GM23248 (cell line): ENCODE results near the gene RIPOR3. TPM values are rescaled to one million over a fixed set of nuclear protein-coding genes. Genes with fewer than 3 reads are reported as not detected.

ENCODE experiments used
- DNase-seq: peaks from one replicate; pipeline ENCODE4 v3.0.0-alpha.2; 2015
- H2AFZ ChIP-seq: fragments of 200-600 bp; sonication (generic); 2 replicates; pipeline ENCODE4 v1.6.1; 2016; ENCODE audit warnings: antibody characterized with exemption
- H3F3A ChIP-seq: fragments of 200-600 bp; sonication (generic); 2 replicates; pipeline ENCODE4 v1.6.1; 2016; ENCODE audit warnings: mild to moderate bottlenecking, antibody characterized with exemption, mixed run types; ENCODE audit not compliant: insufficient read depth
- H3K27ac ChIP-seq: fragments of 200-600 bp; sonication (generic); 2 replicates; pipeline ENCODE4 v1.5.1; 2016; ENCODE audit warnings: mild to moderate bottlenecking
- H3K27me3 ChIP-seq: fragments of 200-600 bp; sonication (generic); replicated peaks from 2 replicates; pipeline ENCODE4 v1.6.1; 2016; ENCODE audit warnings: mild to moderate bottlenecking; ENCODE audit not compliant: insufficient read depth
- H3K36me3 ChIP-seq: fragments of 200-600 bp; sonication (generic); 2 replicates; pipeline ENCODE4 v1.6.1; 2016; ENCODE audit warnings: low read depth, mild to moderate bottlenecking
- H3K4me1 ChIP-seq: fragments of 200-600 bp; sonication (generic); 2 replicates; pipeline ENCODE4 v1.6.1; 2016; ENCODE audit warnings: mild to moderate bottlenecking; ENCODE audit not compliant: insufficient read depth
- H3K4me2 ChIP-seq: fragments of 200-600 bp; sonication (generic); one replicate; pipeline ENCODE4 v1.6.1; 2016; ENCODE audit warnings: mild to moderate bottlenecking; ENCODE audit not compliant: unreplicated experiment
- H3K4me3 ChIP-seq: fragments of 200-600 bp; sonication (generic); 2 replicates; pipeline ENCODE4 v1.5.1; 2016; ENCODE audit warnings: mild to moderate bottlenecking
- H3K79me2 ChIP-seq: fragments of 200-600 bp; sonication (generic); 2 replicates; pipeline ENCODE4 v1.6.1; 2016; ENCODE audit warnings: mild to moderate bottlenecking; ENCODE audit not compliant: insufficient read depth
- H3K9ac ChIP-seq: fragments of 200-600 bp; sonication (generic); 2 replicates; pipeline ENCODE4 v1.6.1; 2016; ENCODE audit warnings: mild to moderate bottlenecking
- H3K9me2 ChIP-seq: fragments of 200-600 bp; sonication (generic); 2 replicates; pipeline ENCODE4 v1.6.1; 2016; ENCODE audit warnings: mixed run types, mild to moderate bottlenecking, moderate library complexity; ENCODE audit not compliant: insufficient read depth
- H3K9me3 ChIP-seq: fragments of 200-600 bp; sonication (generic); one replicate; pipeline ENCODE4 v1.6.1; 2017; ENCODE audit warnings: low read depth
- H4K20me1 ChIP-seq: fragments of 200-600 bp; sonication (generic); 2 replicates; pipeline ENCODE4 v1.6.0; 2016; ENCODE audit not compliant: insufficient read depth
- EZH2 ChIP-seq: fragments of 200-600 bp; sonication (generic); IDR thresholded peaks from 2 replicates; pipeline ENCODE4 v1.6.1; 2018; ENCODE audit warnings: antibody characterized with exemption, mild to moderate bottlenecking; ENCODE audit not compliant: insufficient read depth, poor library complexity, severe bottlenecking
- EZH2phosphoT487 ChIP-seq: fragments of 200-600 bp; sonication (generic); IDR thresholded peaks from 2 replicates; pipeline ENCODE4 v1.6.1; 2018; ENCODE audit warnings: antibody characterized with exemption, moderate library complexity, mild to moderate bottlenecking, low read depth; ENCODE audit not compliant: insufficient read depth
- WGBS, 2 experiments: methylation state at CpG; one replicate each; pipeline ENCODE4 v1.1.6; 2015 to 2017; ENCODE audit warnings: low lambda C conversion rate in 2 of 2, low coverage in 1 of 2; ENCODE audit errors: missing lambda C conversion rate in 2 of 2; 5-methylcytosine and 5-hydroxymethylcytosine counted together
- in situ Hi-C: fragments of 300-500 bp; cut with MboI; formaldehyde crosslinking; loops from 2 replicates; pipeline ENCODE4 v1.15.0; 2020
- polyA plus RNA-seq: library from polyadenylated mRNA; unstranded; fragments of >200 nt; fragmentation: Nextera tagmentation; extraction: Ambion mirVana; gene quantifications from 2 replicates; pipeline ENCODE4 v1.2.1, GENCODE V29; 2016
- total RNA-seq: library from RNA; depleted of rRNA; stranded (reverse); fragments of >200 nt; shearing (Covaris generic); gene quantifications from 2 replicates; pipeline ENCODE4 v1.2.3, GENCODE V29; 2014

The RIPOR3 gene
- total and polyA plus RNA-seq, 2 experiments from 2014 or later: 0.49 TPM; not detected in 1

DNA sequence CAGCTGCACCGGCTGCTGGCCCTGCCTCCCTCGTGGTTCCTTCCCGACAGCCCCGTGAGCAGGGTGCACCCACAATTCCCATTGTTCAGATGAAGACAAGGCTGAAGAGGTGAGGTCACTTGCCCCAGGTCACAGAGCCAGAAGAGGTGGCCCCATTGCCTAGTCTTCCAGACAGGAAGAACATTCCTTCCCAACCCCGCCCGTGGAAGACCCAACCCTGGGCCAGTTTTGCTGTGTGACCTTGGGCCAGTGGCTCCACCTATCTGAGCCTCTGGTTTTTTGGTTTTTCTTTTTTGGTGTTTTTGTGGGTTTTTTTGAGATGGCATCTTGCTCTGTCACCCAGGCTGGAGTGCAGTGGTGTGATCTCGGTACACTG is 61.7 kb downstream of the RIPOR3 start:
- 95 to 97% methylated on average over 7 of the region's 7 CpGs for WGBS, 2 experiments
- Histone ChIP-seq H3K4me2 (no peak overlapping the region), H3K79me2 (no peaks in the 10 kb centered on the region), H3K9ac (no peak overlapping the region), H3K27ac (no peak overlapping the region), H3K4me3 (no peak overlapping the region), H3F3A (no peaks in the 10 kb centered on the region), H3K9me2 (no peaks in the 10 kb centered on the region), H3K27me3 (no peaks in the 10 kb centered on the region), H2AFZ (no peak overlapping the region), H3K9me3 (no peaks in the 10 kb centered on the region), H4K20me1 (no peaks in the 10 kb centered on the region), H3K36me3 (no peaks in the 10 kb centered on the region), H3K4me1 (no peaks in the 10 kb centered on the region)
- no peak for DNase-seq
- no peak for TF ChIP-seq EZH2phosphoT487
- TF ChIP-seq EZH2: no peak
- in situ Hi-C loops: loop anchor here (10.0 kb wide), 1 partner anchor 125 kb away; no protein-coding TSS in a partner anchor

DNA sequence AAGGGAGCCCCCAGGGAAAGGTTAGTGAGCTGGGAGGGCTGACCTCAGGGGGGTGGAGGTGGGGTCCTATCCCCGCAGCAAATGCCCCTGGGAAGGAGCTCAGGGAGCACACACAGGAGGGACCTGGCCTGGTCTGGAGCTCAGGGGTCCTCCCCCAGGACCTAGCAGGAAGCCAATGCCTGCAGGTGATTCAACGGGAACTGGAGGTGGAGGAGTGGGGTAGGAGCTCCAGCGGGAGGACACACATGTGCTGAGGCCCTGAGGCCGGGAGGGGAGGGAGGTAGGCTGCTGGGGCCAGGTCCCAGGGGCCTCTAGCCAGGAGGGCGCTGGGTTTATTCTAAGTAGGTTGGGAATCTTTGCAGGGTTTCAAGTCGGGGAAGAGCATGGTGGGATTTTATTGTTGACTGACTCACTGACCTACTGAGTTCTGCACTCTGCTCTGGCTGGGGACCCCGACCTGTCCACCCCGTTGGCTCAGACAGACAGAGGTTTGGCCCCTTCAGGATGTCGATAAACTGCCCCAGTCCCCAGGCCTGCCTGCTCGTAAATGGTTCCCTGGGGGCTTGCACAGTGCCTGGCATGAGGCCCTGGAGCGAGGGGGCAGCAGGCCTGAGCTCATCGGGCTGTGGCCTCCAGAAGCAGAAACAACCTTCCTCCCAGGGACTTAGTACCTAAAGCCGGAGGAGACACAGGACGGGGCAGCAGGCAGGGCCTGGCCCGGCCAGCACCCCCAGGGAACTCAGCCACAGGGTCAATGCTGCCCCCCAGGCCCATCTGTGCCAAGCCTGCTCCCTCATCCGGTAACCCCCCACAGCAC is 62.3 kb downstream of the RIPOR3 start:
- no peak for TF ChIP-seq EZH2phosphoT487
- TF ChIP-seq EZH2: no peak
- Histone ChIP-seq H3K27me3 (no peaks in the 10 kb centered on the region), H3K9ac (no peak overlapping the region), H3K4me2 (no peak overlapping the region), H3K79me2 (no peaks in the 10 kb centered on the region), H3F3A (no peaks in the 10 kb centered on the region), H3K9me3 (no peaks in the 10 kb centered on the region), H3K36me3 (no peaks in the 10 kb centered on the region), H4K20me1 (no peaks in the 10 kb centered on the region), H3K9me2 (no peaks in the 10 kb centered on the region), H3K4me3 (no peak overlapping the region), H2AFZ (no peak overlapping the region), H3K27ac (no peak overlapping the region), H3K4me1 (no peaks in the 10 kb centered on the region)
- WGBS, 2 experiments: 90 to 92% methylated on average over 15 to 16 of the region's 16 CpGs
- in situ Hi-C loops: loop anchor here (10.0 kb wide), 1 partner anchor 126 kb away; no protein-coding TSS in a partner anchor
- DNase-seq: no peak

DNA sequence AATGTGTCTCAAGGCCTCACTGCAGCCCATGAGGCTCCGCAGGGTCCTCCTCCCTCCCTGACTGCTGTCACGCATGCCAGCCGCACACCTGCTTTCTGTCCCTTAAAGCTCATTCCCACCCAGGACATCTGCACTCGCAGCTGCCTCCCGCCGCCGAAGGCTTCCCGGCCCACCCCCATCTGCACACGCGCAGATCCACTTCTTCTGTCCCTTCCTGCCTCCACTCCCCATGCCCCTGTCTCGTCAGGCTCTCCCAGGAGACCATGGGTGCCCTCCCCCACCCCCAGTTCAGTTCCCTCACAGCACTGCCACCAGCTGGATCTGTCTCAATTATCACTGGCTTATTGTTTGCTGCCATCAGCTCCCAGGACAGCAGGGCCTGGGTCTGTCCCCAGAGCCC is 63.0 kb downstream of the RIPOR3 start:
- H3K9ac ChIP-seq: no peak overlapping the region
- TF ChIP-seq EZH2phosphoT487 (no peak), EZH2 (no peak)
- no peak overlapping the region for H2AFZ ChIP-seq
- in situ Hi-C loops: loop anchor here (10.0 kb wide), 1 partner anchor 126 kb away; no protein-coding TSS in a partner anchor
- H3K27me3 ChIP-seq: no peaks in the 10 kb centered on the region
- H3K4me3 ChIP-seq: no peak overlapping the region
- DNase-seq: no peak
- H3K27ac ChIP-seq: no peak overlapping the region
- H3K4me1 ChIP-seq: no peaks in the 10 kb centered on the region
- H4K20me1 ChIP-seq: no peaks in the 10 kb centered on the region
- no peaks in the 10 kb centered on the region for H3K9me3 ChIP-seq
- H3K4me2 ChIP-seq: no peak overlapping the region
- no peaks in the 10 kb centered on the region for H3K9me2 ChIP-seq
- H3K79me2 ChIP-seq: no peaks in the 10 kb centered on the region
- H3F3A ChIP-seq: no peaks in the 10 kb centered on the region
- no peaks in the 10 kb centered on the region for H3K36me3 ChIP-seq
- 96 to 100% methylated on average over 3 to 11 of the region's 11 CpGs for WGBS, 2 experiments

GRCh38 chr20:50627747-50628146 is 63.6 kb downstream of the RIPOR3 start:
- H3F3A ChIP-seq: no peaks in the 10 kb centered on the region
- H3K27ac ChIP-seq: no peak overlapping the region
- no peak for DNase-seq
- H3K9me3 ChIP-seq: no peaks in the 10 kb centered on the region
- H3K9me2 ChIP-seq: no peaks in the 10 kb centered on the region
- H3K4me1 ChIP-seq: no peaks in the 10 kb centered on the region
- no peak overlapping the region for H3K4me3 ChIP-seq
- no peak overlapping the region for H3K9ac ChIP-seq
- 85 to 86% methylated on average over 9 of the region's 9 CpGs for WGBS, 2 experiments
- in situ Hi-C loops: loop anchor here (10.0 kb wide), 1 partner anchor 127 kb away; no protein-coding TSS in a partner anchor
- no peaks in the 10 kb centered on the region for H3K36me3 ChIP-seq
- no peak overlapping the region for H2AFZ ChIP-seq
- no peak for TF ChIP-seq EZH2
- TF ChIP-seq EZH2phosphoT487: no peak
- no peaks in the 10 kb centered on the region for H4K20me1 ChIP-seq
- no peaks in the 10 kb centered on the region for H3K27me3 ChIP-seq
- H3K79me2 ChIP-seq: no peaks in the 10 kb centered on the region
- no peak overlapping the region for H3K4me2 ChIP-seq
